ENCODE measurements around the gene SRSF2. TPM values are rescaled to one million over a fixed set of nuclear protein-coding genes. Genes with fewer than 3 reads are reported as not detected.

SRSF2 gene
- total RNA-seq, 1 donor = 109 TPM

- DNase-seq (ENCODE audit: low read depth) = no peak
- H3K4me3 ChIP-seq (ENCODE audit: low read depth, low read length) = no peak overlapping the region
- TF ChIP-seq CTCF (IDR thresholded peaks at IDR 0.05; ENCODE audit: insufficient read depth, low read length) = no peak
These were observed 21.4 kb upstream of the SRSF2 start for GRCh38 chr17:76758570-76758969.

- TF ChIP-seq CTCF (IDR thresholded peaks at IDR 0.05; ENCODE audit: insufficient read depth, low read length) = no peak
- DNase-seq (ENCODE audit: low read depth) = no peak
- H3K4me3 ChIP-seq (ENCODE audit: low read depth, low read length) = no peak overlapping the region
These were observed 20.1 kb upstream of the SRSF2 start for GRCh38 chr17:76757256-76757655.

GRCh38 chr17:76755285-76755684 is 18.2 kb upstream of the SRSF2 start:
- no peak overlapping the region for H3K4me3 ChIP-seq (ENCODE audit: low read depth, low read length)
- TF ChIP-seq CTCF (IDR thresholded peaks at IDR 0.05; ENCODE audit: insufficient read depth, low read length) = no peak
- DNase-seq (ENCODE audit: low read depth) = no peak

- no peak overlapping the region for H3K4me3 ChIP-seq (ENCODE audit: low read depth, low read length)
- TF ChIP-seq CTCF (IDR thresholded peaks at IDR 0.05; ENCODE audit: insufficient read depth, low read length) = no peak
These were observed 16.2 kb upstream of the SRSF2 start for GRCh38 chr17:76753061-76753961.

GRCh38 chr17:76752006-76752405 is 14.9 kb upstream of the SRSF2 start:
- DNase-seq (ENCODE audit: low read depth) = no peak
- no peak overlapping the region for H3K4me3 ChIP-seq (ENCODE audit: low read depth, low read length)
- TF ChIP-seq CTCF (IDR thresholded peaks at IDR 0.05; ENCODE audit: insufficient read depth, low read length) = no peak

More at GRCh38 chr17:76753061-76753961, 16.2 kb upstream of the SRSF2 start:
- no peak for DNase-seq (ENCODE audit: low read depth)

GRCh38 chr17:76751416-76751993 is 14.4 kb upstream of the SRSF2 start:
- H3K4me3 ChIP-seq (ENCODE audit: low read depth, low read length) = no peak overlapping the region
- DNase-seq (ENCODE audit: low read depth) = no peak
- no peak for TF ChIP-seq CTCF (IDR thresholded peaks at IDR 0.05; ENCODE audit: insufficient read depth, low read length)

Measured in fibroblast of the aortic adventitia (primary cell).